WTC11 (cell line): Measurements from ENCODE around the gene GLOD5. TPM values are rescaled to one million over a fixed set of nuclear protein-coding genes. Genes with fewer than 3 reads are reported as not detected.

ENCODE experiments used
- ATAC-seq: fragments of 200-7000 bp; cut with Tn5 transposase; 2 replicates; pipeline ENCODE4 v1.10.0; 2021; ENCODE audit warnings: mild to moderate bottlenecking, moderate library complexity
- CTCF ChIA-PET: fragments of 300-600 bp; sonication (Branson Sonifier 250); formaldehyde crosslinking; loops from one replicate; lab custom pipeline; 2021; ENCODE audit warnings: antibody characterized with exemption; lab: Charles Lee
- POLR2A ChIA-PET: fragments of 350-600 bp; sonication (Branson Sonifier 250); formaldehyde crosslinking; loops from one replicate; lab custom pipeline; 2021; ENCODE audit warnings: antibody characterized with exemption; lab: Charles Lee
- DNase-seq: peaks from one replicate; pipeline ENCODE4 v3.0.0; 2021; ENCODE audit warnings: low spot score
- H3K27ac Mint-ChIP-seq: 2 replicates; pipeline ENCODE4 v1.8.0; 2021; ENCODE audit warnings: mixed read lengths
- H3K27me3 Mint-ChIP-seq: 2 replicates; pipeline ENCODE4 v1.8.0; 2021; ENCODE audit warnings: low read depth, mild to moderate bottlenecking, moderate library complexity, mixed read lengths
- H3K36me3 Mint-ChIP-seq: 2 replicates; pipeline ENCODE4 v1.8.0; 2021; ENCODE audit warnings: mixed read lengths
- H3K4me1 Mint-ChIP-seq: 2 replicates; pipeline ENCODE4 v1.8.0; 2022; ENCODE audit warnings: mixed read lengths
- H3K4me3 Mint-ChIP-seq: 2 replicates; pipeline ENCODE4 v1.8.0; 2021; ENCODE audit warnings: mild to moderate bottlenecking, moderate library complexity, mixed read lengths
- H3K9me3 Mint-ChIP-seq: 2 replicates; pipeline ENCODE4 v1.8.0; 2021; ENCODE audit warnings: mixed read lengths
- ATF1 ChIP-seq: sonication (generic); formaldehyde crosslinking; IDR thresholded peaks from 2 replicates; pipeline ENCODE4 v1.8.1; 2023; ENCODE audit warnings: mild to moderate bottlenecking, moderate library complexity, missing genetic modification reagents
- ATF2 ChIP-seq: sonication (generic); formaldehyde crosslinking; IDR thresholded peaks from 2 replicates; pipeline ENCODE4 v1.8.1; 2022; ENCODE audit warnings: low read depth, missing genetic modification reagents, borderline replicate concordance
- CREB1 ChIP-seq: sonication (generic); formaldehyde crosslinking; IDR thresholded peaks from 2 replicates; pipeline ENCODE4 v1.8.0; 2023; ENCODE audit warnings: mild to moderate bottlenecking, missing genetic modification reagents
- CREM ChIP-seq: sonication (generic); formaldehyde crosslinking; IDR thresholded peaks from 2 replicates; pipeline ENCODE4 v1.8.1; 2022; ENCODE audit warnings: mild to moderate bottlenecking, missing genetic modification reagents, moderate library complexity
- ELF4 ChIP-seq: sonication (generic); formaldehyde crosslinking; IDR thresholded peaks from 2 replicates; pipeline ENCODE4 v1.8.1; 2022; ENCODE audit warnings: low read depth, mild to moderate bottlenecking, moderate library complexity, missing genetic modification reagents
- EMX1 ChIP-seq: fragments of 250-450 bp; sonication (Bioruptor Pico); IDR thresholded peaks from 2 replicates; pipeline ENCODE4 v1.8.0; 2021; ENCODE audit warnings: mild to moderate bottlenecking
- ETV6 ChIP-seq: sonication (generic); formaldehyde crosslinking; IDR thresholded peaks from 2 replicates; pipeline ENCODE4 v1.8.1; 2022; ENCODE audit warnings: mild to moderate bottlenecking, missing genetic modification reagents
- FOXP1 ChIP-seq: sonication (generic); formaldehyde crosslinking; IDR thresholded peaks from 2 replicates; pipeline ENCODE4 v1.8.0; 2022; ENCODE audit warnings: missing genetic modification reagents, mild to moderate bottlenecking, moderate library complexity, borderline replicate concordance
- GTF2I ChIP-seq: fragments of 250-450 bp; sonication (Bioruptor Pico); conservative IDR thresholded peaks from 2 replicates; pipeline ENCODE4 v1.4.0; 2021; ENCODE audit warnings: mild to moderate bottlenecking
- IRF1 ChIP-seq: sonication (generic); formaldehyde crosslinking; IDR thresholded peaks from 2 replicates; pipeline ENCODE4 v1.8.0; 2023; ENCODE audit warnings: missing genetic modification reagents
- IRF2 ChIP-seq: sonication (generic); formaldehyde crosslinking; IDR thresholded peaks from 2 replicates; pipeline ENCODE4 v1.8.0; 2022; ENCODE audit warnings: low read depth, missing genetic modification reagents, borderline replicate concordance
- JUN ChIP-seq: sonication (generic); formaldehyde crosslinking; IDR thresholded peaks from 2 replicates; pipeline ENCODE4 v1.8.0; 2023; ENCODE audit warnings: mild to moderate bottlenecking, missing genetic modification reagents
- MAX ChIP-seq: sonication (generic); formaldehyde crosslinking; IDR thresholded peaks from 2 replicates; pipeline ENCODE4 v1.8.0; 2022; ENCODE audit warnings: mild to moderate bottlenecking, missing genetic modification reagents
- MLX ChIP-seq: sonication (generic); formaldehyde crosslinking; IDR thresholded peaks from 2 replicates; pipeline ENCODE4 v1.8.1; 2023; ENCODE audit warnings: mild to moderate bottlenecking, missing genetic modification reagents, moderate library complexity
- MYBL2 ChIP-seq: sonication (generic); formaldehyde crosslinking; IDR thresholded peaks from 2 replicates; pipeline ENCODE4 v1.8.1; 2023; ENCODE audit warnings: mild to moderate bottlenecking, moderate library complexity, missing genetic modification reagents
- NR2C2 ChIP-seq: sonication (generic); formaldehyde crosslinking; IDR thresholded peaks from 2 replicates; pipeline ENCODE4 v1.8.0; 2022; ENCODE audit warnings: mild to moderate bottlenecking, missing genetic modification reagents
- PRRX2 ChIP-seq: fragments of 250-450 bp; sonication (Bioruptor Pico); IDR thresholded peaks from 2 replicates; pipeline ENCODE4 v1.8.0; 2021; ENCODE audit warnings: mild to moderate bottlenecking
- TEAD1 ChIP-seq: sonication (generic); formaldehyde crosslinking; IDR thresholded peaks from 2 replicates; pipeline ENCODE4 v1.8.0; 2022; ENCODE audit warnings: mild to moderate bottlenecking, missing genetic modification reagents
- TP53 ChIP-seq: sonication (generic); formaldehyde crosslinking; IDR thresholded peaks from 2 replicates; pipeline ENCODE4 v1.8.1; 2023; ENCODE audit warnings: mild to moderate bottlenecking, missing genetic modification reagents
- USF2 ChIP-seq: sonication (generic); formaldehyde crosslinking; IDR thresholded peaks from 2 replicates; pipeline ENCODE4 v1.8.1; 2023; ENCODE audit warnings: mild to moderate bottlenecking, missing genetic modification reagents, moderate library complexity
- ZBTB21 ChIP-seq: sonication (generic); formaldehyde crosslinking; IDR thresholded peaks from 2 replicates; pipeline ENCODE4 v1.8.1; 2023; ENCODE audit warnings: mild to moderate bottlenecking, missing genetic modification reagents, borderline replicate concordance
- ZNF219 ChIP-seq: sonication (generic); formaldehyde crosslinking; IDR thresholded peaks from 2 replicates; pipeline ENCODE4 v1.8.0; 2023; ENCODE audit warnings: missing genetic modification reagents, mild to moderate bottlenecking, borderline replicate concordance
- ZNF232 ChIP-seq: sonication (generic); formaldehyde crosslinking; IDR thresholded peaks from 2 replicates; pipeline ENCODE4 v1.8.0; 2022; ENCODE audit warnings: mild to moderate bottlenecking, missing genetic modification reagents
- ZNF263 ChIP-seq: sonication (generic); formaldehyde crosslinking; IDR thresholded peaks from 2 replicates; pipeline ENCODE4 v1.8.1; 2022; ENCODE audit warnings: low read depth, mild to moderate bottlenecking, moderate library complexity, missing genetic modification reagents
- total RNA-seq: library from RNA; stranded (reverse); gene quantifications from 3 replicates; pipeline ENCODE4 v1.2.3, GENCODE V29; 2021
- TF ChIP-seq, protein P1 (sequence below): sonication (generic); formaldehyde crosslinking; IDR thresholded peaks from 2 replicates; pipeline ENCODE4 v1.8.0; 2022; ENCODE audit warnings: mild to moderate bottlenecking, missing genetic modification reagents
- TF ChIP-seq, protein P2 (sequence below): sonication (generic); formaldehyde crosslinking; IDR thresholded peaks from 2 replicates; pipeline ENCODE4 v1.8.0; 2022; ENCODE audit warnings: mild to moderate bottlenecking, missing genetic modification reagents
- TF ChIP-seq, protein P3 (sequence below): fragments of 250-450 bp; sonication (Bioruptor Pico); IDR thresholded peaks from 2 replicates; pipeline ENCODE4 v1.9.0; 2021; ENCODE audit warnings: mild to moderate bottlenecking

Gene GLOD5
- total RNA-seq, 1 experiment from 2014 or later: not detected

DNA sequence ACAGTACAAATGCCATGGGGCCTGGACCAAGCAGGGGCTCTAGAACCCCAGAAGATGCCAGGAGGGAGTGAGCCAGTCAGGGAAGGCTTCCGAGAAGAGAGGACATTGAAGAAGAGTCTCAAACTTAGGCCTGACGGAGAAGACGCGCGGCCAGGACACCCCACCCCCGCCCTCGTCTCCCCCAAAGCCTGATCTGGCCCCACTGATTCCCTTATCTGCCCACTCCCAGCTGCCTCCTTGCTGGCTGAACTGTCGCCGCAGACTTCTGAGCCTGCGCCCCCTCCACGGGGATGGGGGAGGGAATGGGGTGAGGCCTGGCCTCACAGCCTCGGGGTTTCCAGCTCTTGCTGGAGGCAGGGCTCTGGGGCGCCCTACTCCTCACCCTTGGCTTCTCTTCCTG lies 21.2 kb downstream of the GLOD5 start:
- no peak overlapping the region for H3K27ac Mint-ChIP-seq
- H3K27me3 Mint-ChIP-seq: peaks cover 9% of the 10 kb centered on the region
- POLR2A ChIA-PET: no interaction called here
- no peak overlapping the region for H3K4me3 Mint-ChIP-seq
- H3K36me3 Mint-ChIP-seq: no peaks in the 10 kb centered on the region
- no peak for ATAC-seq
- DNase-seq: no peak
- H3K9me3 Mint-ChIP-seq: no peaks in the 10 kb centered on the region
- CTCF ChIA-PET: no interaction called here
- TF ChIP-seq, protein P1, sequence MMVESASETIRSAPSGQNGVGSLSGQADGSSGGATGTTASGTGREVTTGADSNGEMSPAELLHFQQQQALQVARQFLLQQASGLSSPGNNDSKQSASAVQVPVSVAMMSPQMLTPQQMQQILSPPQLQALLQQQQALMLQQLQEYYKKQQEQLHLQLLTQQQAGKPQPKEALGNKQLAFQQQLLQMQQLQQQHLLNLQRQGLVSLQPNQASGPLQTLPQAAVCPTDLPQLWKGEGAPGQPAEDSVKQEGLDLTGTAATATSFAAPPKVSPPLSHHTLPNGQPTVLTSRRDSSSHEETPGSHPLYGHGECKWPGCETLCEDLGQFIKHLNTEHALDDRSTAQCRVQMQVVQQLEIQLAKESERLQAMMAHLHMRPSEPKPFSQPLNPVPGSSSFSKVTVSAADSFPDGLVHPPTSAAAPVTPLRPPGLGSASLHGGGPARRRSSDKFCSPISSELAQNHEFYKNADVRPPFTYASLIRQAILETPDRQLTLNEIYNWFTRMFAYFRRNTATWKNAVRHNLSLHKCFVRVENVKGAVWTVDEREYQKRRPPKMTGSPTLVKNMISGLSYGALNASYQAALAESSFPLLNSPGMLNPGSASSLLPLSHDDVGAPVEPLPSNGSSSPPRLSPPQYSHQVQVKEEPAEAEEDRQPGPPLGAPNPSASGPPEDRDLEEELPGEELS (CRISPR knock-in tag): no peak
- TF ChIP-seq MAX (CRISPR knock-in tag): no peak
- no peak for TF ChIP-seq USF2 (CRISPR knock-in tag)
- TF ChIP-seq JUN (CRISPR knock-in tag): no peak
- TF ChIP-seq ZNF232: no peak
- TF ChIP-seq ZNF263 (CRISPR knock-in tag): no peak
- no peak for TF ChIP-seq FOXP1 (CRISPR knock-in tag)
- no peak for TF ChIP-seq ATF1 (CRISPR knock-in tag)
- no peak for TF ChIP-seq ETV6 (CRISPR knock-in tag)
- no peak for TF ChIP-seq NR2C2 (CRISPR knock-in tag)
- TF ChIP-seq IRF1 (CRISPR knock-in tag): no peak
- no peak for TF ChIP-seq MYBL2 (CRISPR knock-in tag)
- no peak for TF ChIP-seq GTF2I (CRISPR knock-in tag)
- no peak for TF ChIP-seq CREM (CRISPR knock-in tag)
- TF ChIP-seq EMX1: no peak
- TF ChIP-seq, protein P2, sequence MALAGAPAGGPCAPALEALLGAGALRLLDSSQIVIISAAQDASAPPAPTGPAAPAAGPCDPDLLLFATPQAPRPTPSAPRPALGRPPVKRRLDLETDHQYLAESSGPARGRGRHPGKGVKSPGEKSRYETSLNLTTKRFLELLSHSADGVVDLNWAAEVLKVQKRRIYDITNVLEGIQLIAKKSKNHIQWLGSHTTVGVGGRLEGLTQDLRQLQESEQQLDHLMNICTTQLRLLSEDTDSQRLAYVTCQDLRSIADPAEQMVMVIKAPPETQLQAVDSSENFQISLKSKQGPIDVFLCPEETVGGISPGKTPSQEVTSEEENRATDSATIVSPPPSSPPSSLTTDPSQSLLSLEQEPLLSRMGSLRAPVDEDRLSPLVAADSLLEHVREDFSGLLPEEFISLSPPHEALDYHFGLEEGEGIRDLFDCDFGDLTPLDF (CRISPR knock-in tag): no peak
- no peak for TF ChIP-seq ELF4 (CRISPR knock-in tag)
- no peak for TF ChIP-seq CREB1 (CRISPR knock-in tag)
- TF ChIP-seq ATF2 (CRISPR knock-in tag): no peak
- H3K4me1 Mint-ChIP-seq: no peaks in the 10 kb centered on the region

GRCh38 chrX:48784726-48785125 lies 23.2 kb downstream of the GLOD5 start:
- peaks cover 9% of the 10 kb centered on the region for H3K27me3 Mint-ChIP-seq
- H3K27ac Mint-ChIP-seq: no peak overlapping the region
- no peaks in the 10 kb centered on the region for H3K9me3 Mint-ChIP-seq
- H3K36me3 Mint-ChIP-seq: no peaks in the 10 kb centered on the region
- POLR2A ChIA-PET: no interaction called here
- ATAC-seq (no peak), DNase-seq (no peak)
- H3K4me3 Mint-ChIP-seq: no peak overlapping the region
- no peaks in the 10 kb centered on the region for H3K4me1 Mint-ChIP-seq
- CTCF ChIA-PET: no interaction called here
- TF ChIP-seq IRF1 (CRISPR knock-in tag) (no peak), ZNF219 (CRISPR knock-in tag) (no peak), IRF2 (CRISPR knock-in tag) (no peak), TEAD1 (CRISPR knock-in tag) (no peak), NR2C2 (CRISPR knock-in tag) (no peak), PRRX2 (CRISPR knock-in tag) (no peak), MLX (CRISPR knock-in tag) (no peak), TP53 (no peak), ZBTB21 (CRISPR knock-in tag) (no peak), FOXP1 (CRISPR knock-in tag) (no peak)
- TF ChIP-seq, protein P3, sequence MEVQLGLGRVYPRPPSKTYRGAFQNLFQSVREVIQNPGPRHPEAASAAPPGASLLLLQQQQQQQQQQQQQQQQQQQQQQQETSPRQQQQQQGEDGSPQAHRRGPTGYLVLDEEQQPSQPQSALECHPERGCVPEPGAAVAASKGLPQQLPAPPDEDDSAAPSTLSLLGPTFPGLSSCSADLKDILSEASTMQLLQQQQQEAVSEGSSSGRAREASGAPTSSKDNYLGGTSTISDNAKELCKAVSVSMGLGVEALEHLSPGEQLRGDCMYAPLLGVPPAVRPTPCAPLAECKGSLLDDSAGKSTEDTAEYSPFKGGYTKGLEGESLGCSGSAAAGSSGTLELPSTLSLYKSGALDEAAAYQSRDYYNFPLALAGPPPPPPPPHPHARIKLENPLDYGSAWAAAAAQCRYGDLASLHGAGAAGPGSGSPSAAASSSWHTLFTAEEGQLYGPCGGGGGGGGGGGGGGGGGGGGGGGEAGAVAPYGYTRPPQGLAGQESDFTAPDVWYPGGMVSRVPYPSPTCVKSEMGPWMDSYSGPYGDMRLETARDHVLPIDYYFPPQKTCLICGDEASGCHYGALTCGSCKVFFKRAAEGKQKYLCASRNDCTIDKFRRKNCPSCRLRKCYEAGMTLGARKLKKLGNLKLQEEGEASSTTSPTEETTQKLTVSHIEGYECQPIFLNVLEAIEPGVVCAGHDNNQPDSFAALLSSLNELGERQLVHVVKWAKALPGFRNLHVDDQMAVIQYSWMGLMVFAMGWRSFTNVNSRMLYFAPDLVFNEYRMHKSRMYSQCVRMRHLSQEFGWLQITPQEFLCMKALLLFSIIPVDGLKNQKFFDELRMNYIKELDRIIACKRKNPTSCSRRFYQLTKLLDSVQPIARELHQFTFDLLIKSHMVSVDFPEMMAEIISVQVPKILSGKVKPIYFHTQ (CRISPR knock-in tag): no peak
